ENCODE measurements around the gene TPCN2.

The TPCN2 gene

GRCh38 chr11:69012092-69013008 is 36.4 kb upstream of the TPCN2 start:
- no peak overlapping the region for H3K4me3 ChIP-seq (IDR thresholded peaks at IDR 0.05; ENCODE audit: insufficient read depth, low read depth, low read length)
- H3K4me1 ChIP-seq (ENCODE audit: low read depth, poor library complexity, severe bottlenecking): no peaks in the 10 kb centered on the region
- no peaks in the 10 kb centered on the region for H3K79me2 ChIP-seq (ENCODE audit: insufficient read depth, low read depth)
- H3K27me3 ChIP-seq (ENCODE audit: insufficient read depth, low read depth): peaks cover 57% of the 10 kb centered on the region
- no peak overlapping the region for H3K9ac ChIP-seq
- no peaks in the 10 kb centered on the region for H4K20me1 ChIP-seq (ENCODE audit: insufficient read depth)
- H3K4me2 ChIP-seq: no peak overlapping the region
- no peaks in the 10 kb centered on the region for H3K36me3 ChIP-seq (ENCODE audit: insufficient read depth)
- H2AFZ ChIP-seq (ENCODE audit: low read depth): no peak overlapping the region
- H3K27ac ChIP-seq: no peak overlapping the region
- no peak for TF ChIP-seq CTCF (conservative IDR thresholded peaks at IDR 0.05; ENCODE audit: low read depth, low read length)

- H4K20me1 ChIP-seq (ENCODE audit: insufficient read depth): no peaks in the 10 kb centered on the region
- H3K4me3 ChIP-seq (IDR thresholded peaks at IDR 0.05; ENCODE audit: insufficient read depth, low read depth, low read length): no peak within 1 kb of the TSS
- no peak within 1 kb of the TSS for H2AFZ ChIP-seq (ENCODE audit: low read depth)
- peaks cover 49% of the 10 kb centered on the region for H3K27me3 ChIP-seq (ENCODE audit: insufficient read depth, low read depth)
- no peak for TF ChIP-seq CTCF (conservative IDR thresholded peaks at IDR 0.05; ENCODE audit: low read depth, low read length)
- no peak within 1 kb of the TSS for H3K4me2 ChIP-seq
- H3K36me3 ChIP-seq (ENCODE audit: insufficient read depth): no peaks in the 10 kb centered on the region
- H3K9ac ChIP-seq: no peak within 1 kb of the TSS
- no peaks in the 10 kb centered on the region for H3K79me2 ChIP-seq (ENCODE audit: insufficient read depth, low read depth)
- no peak within 1 kb of the TSS for H3K27ac ChIP-seq
- no peaks in the 10 kb centered on the region for H3K4me1 ChIP-seq (ENCODE audit: low read depth, poor library complexity, severe bottlenecking)
These were observed 35.5 kb upstream of the TPCN2 start, which contains the start of gene MRGPRF for GRCh38 chr11:69013009-69013951. TSS of gene MRGPRF (minus strand) at chr11:69013246. CDS start at chr11:69009901, 3,345 bp downstream.

- Histone ChIP-seq H3K79me2 (ENCODE audit: insufficient read depth, low read depth) (no peaks in the 10 kb centered on the region), H4K20me1 (ENCODE audit: insufficient read depth) (no peaks in the 10 kb centered on the region), H3K4me2 (no peak overlapping the region), H3K4me3 (IDR thresholded peaks at IDR 0.05; ENCODE audit: insufficient read depth, low read depth, low read length) (no peak overlapping the region), H3K4me1 (ENCODE audit: low read depth, poor library complexity, severe bottlenecking) (no peaks in the 10 kb centered on the region), H3K36me3 (ENCODE audit: insufficient read depth) (no peaks in the 10 kb centered on the region), H2AFZ (ENCODE audit: low read depth) (no peak overlapping the region), H3K9ac (no peak overlapping the region), H3K27me3 (ENCODE audit: insufficient read depth, low read depth) (peaks cover 39% of the 10 kb centered on the region), H3K27ac (no peak overlapping the region)
- TF ChIP-seq CTCF (conservative IDR thresholded peaks at IDR 0.05; ENCODE audit: low read depth, low read length): no peak
These were observed 34.5 kb upstream of the TPCN2 start for GRCh38 chr11:69014084-69014851.

Data from KMS-11 (cell line).